HG03575 (cell line): Measurements from ENCODE around the gene SLC35E3.

Experiments used
- ATAC-seq: cut with Tn5 transposase; IDR thresholded peaks from one replicate; pipeline ENCODE4 v1.9.1; 2021; ENCODE audit not compliant: unreplicated experiment, insufficient number of reproducible peaks, low FRiP score; ENCODE audit errors: extremely low read depth

Gene SLC35E3

DNA sequence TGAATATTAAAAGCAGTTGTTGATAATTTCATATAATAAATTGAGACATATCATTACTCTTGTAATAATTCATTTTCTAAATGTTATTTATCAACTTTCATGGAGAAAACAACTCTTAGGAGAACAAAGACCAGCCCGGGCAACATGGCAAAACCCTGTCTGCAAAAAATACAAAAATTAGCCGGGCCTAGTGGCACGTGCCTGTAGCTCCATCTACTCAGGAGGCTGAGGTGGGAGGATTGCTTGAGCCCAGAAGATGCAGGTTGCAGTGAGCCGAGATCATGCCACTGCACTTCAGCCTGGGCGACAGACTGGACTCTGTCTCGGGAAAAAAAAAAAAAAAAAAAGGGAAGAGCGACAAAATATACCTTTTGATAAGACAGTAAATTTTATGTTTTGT, 21.2 kb downstream of the SLC35E3 start:
- ATAC-seq: no peak

DNA sequence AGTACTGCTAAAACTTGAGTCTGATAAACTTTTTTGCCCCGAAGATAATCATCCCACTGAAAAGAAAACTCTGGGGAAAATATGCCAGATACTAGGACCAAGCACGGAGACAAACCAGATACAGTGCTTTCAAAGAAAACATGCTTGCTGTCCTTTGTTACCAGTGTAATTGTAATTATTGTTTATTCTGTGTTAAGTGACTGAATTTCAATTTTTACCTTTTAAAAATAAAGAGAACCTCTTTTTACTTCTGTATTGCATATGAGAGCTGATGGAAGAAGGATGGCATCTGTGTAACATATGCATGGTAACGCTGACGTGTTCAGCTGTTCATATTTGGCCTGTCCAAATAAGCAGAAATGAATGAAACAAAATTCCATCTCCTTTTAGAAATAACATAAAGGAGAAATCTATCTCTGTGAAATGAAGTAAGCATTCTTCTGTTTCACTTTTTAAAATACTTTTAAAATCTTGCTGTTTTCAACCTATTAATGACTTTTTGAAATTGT, 22.5 kb downstream of the SLC35E3 start:
- no peak for ATAC-seq

DNA sequence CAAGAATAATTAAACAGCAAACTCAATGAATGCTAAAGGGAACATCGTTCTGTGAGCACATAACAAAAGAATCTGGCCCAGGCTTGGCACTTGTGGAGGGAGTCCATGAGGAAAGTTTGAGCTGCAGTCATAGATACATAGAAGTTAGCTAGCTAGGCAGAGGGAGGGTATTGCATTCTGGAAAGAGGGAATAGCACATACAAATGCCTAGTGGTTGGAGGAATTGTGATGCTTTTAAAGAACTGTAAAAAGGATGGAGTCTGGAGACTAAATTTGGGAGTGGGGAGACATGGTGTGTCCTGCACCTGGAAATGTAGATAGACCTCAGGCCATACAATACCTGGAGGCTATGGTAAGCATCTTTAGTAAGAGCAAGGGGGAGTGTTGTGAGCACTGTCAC, 24.0 kb downstream of the SLC35E3 start:
- no peak for ATAC-seq

DNA sequence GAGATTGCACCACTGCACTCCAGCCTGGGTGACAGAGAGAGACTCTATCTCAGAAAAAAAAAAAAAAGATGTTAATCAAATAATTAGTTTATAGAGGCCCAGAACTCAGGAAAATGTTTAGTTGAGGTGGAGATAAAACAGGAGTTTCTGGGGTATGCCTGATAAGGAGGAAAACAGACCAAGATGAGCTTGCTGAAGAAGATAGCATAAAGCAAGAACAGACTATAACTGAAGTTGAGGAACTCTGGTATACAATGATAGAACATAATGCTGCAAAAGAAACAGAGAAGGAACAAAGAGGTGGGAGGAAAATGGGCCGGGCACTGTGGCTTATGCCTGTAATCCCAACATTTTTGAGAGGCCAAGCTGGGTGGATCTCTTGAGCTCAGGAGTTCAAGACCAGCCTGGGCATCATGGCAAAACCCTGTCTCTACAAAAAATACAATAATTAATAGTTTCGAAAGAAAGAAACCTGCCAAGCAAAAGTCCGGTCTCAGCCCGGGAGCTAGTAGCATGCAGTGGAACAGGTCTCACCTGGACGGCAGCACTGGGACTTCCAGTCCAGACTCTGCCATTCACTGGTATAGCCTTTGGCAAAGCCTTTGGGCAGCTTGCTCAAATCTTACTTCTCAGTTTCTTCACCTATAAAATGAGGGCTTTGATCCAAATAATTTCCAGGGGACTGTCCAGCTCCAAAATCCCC, 25.4 kb downstream of the SLC35E3 start:
- no peak for ATAC-seq

DNA sequence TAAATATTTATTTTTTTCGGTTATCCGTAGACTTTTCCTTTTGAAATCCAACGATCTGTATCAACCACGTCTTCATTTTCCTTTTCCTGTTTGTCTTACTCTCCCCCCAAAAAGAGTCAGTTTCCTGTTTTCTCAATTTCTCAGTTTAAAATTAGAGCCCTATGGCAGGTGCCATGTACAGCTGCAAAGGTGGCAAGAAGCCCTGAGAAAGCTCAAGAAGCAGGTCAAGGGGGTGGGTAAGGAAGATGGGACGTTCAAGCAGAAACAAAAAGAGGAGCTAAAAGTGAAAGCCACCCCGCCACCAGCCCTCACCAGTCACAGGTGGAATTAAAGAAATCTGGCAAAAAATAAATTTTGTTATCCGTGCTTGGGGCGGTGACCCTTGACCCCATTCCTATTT, 26.7 kb downstream of the SLC35E3 start:
- ATAC-seq: no peak

DNA sequence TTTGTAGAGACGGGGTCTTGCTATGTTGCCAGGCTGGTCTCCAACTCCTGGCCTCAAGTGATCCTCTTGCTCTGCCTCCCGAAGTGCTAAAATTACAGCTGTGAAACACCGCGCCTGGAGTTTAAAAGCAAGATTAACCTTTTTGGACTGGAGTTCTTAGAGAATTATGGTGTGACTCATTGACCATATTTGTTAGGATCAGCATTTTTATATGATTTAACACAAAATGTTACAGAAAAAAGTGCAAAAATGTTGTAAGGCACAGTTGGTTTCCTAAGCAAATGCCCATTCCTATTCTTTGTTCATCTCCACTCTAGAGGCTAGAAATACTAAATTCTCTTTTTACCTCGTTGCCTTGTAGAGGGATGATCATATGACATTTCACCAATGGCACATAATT, 27.6 kb downstream of the SLC35E3 start:
- ATAC-seq: no peak

DNA sequence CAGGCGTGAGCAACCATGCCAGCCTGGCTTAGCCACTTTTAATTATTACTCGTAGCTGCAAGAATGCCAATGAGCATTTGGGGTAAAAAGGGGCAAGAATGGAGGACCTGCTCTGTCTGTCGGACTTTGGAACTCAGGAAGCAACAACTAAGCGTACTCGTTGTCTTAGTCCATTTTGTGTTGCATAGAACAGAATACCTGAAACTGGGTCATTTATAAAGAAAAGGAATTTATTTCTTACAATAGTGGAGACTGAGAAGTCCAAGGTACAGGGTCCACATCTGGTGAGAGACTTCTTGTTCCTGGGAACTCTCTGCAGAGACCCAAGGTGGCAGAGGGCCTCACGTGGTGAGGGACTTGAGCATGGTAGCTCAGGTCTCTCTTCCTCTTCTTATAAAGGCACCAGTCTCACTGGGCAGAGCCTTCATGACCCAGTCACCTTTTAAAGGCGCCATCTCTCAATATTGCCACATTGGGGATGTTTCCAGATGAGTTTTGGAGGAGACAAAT, 29.2 kb downstream of the SLC35E3 start:
- ATAC-seq: no peak

DNA sequence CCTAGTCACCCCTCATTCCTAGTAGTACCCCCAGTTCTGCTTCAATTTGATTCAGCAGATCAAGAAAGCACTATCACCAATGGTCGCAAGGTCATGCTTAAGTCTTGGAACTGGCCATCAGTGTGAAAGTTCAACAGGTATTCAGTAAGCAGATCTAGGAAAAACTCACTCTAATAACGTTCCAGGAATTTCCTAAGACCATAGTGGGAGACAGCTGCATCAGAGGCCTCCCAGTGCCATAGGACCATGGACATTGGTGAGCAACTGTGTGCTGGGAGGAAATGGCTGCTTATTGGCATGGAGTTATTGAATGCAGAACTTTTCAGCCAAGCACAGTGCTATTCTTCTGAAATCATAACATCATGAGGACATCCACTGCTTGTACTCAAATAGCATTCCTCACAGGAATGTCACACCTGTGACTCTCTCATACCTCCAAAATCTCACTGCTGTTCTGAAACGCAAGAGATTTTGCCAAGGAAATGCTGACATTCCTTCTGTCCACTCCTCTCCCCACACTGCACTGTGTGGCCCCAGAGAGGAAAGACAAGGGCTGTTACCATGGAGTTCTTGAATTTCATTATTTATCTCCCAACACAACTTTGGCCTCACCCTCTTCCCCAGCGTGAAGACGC, 31.1 kb downstream of the SLC35E3 start:
- no peak for ATAC-seq

DNA sequence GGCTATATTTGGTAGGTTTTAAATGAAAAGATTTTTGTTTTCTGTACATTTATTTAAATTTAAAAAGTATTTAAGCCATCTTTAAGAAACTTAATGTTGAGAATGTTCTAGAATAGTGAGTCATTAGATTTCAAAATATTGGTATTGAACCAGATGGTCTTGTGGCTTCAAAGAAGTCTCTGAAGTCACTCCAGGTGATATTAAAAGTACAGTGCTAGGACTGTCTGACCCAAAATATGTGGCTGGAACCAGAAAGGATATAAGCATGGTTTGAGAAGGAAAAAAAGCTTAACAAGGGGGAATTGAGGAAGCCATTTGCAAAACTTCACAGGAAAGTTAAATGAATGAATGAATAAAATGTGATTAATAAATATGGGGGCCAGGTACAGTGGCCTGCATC, 33.3 kb downstream of the SLC35E3 start:
- ATAC-seq: no peak

DNA sequence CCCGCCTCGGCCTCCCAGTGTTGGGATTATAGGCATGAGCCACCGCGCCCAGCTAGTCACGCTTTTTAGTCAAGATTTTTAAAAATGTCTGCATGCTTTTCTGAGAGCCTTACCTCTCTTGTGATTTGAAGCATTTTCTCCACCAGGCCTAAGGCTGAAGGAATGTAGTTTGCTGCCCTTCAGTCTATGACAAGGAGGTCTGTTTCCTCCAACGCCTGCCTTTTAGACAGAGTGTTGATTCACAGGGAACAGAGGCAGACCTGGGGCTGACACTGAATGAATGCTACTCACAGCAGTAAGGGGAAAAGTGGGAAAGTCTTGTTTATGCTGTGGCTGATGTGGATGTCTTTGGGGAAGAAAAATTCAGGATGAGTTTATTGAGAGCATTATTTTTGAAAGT, 34.8 kb downstream of the SLC35E3 start:
- ATAC-seq: no peak

DNA sequence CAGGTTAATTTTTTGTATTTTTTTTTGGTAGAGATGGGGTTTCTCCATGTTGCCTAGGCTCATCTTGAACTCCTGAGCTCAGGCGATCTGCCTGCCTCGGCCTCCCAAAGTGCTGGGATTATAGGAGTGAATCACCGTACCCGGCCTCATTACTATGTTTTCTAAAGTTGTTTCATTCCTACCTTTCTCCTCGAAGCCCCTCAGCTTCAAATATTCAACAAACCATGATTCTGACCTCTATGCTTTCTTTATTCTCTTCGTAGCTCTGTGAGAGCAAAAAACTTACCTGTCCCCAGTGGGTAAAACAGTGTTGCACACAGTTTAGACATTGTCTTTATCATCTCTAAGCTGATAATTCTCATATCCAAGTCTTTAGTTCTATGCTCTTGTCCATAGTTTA, 35.8 kb downstream of the SLC35E3 start:
- ATAC-seq: no peak

DNA sequence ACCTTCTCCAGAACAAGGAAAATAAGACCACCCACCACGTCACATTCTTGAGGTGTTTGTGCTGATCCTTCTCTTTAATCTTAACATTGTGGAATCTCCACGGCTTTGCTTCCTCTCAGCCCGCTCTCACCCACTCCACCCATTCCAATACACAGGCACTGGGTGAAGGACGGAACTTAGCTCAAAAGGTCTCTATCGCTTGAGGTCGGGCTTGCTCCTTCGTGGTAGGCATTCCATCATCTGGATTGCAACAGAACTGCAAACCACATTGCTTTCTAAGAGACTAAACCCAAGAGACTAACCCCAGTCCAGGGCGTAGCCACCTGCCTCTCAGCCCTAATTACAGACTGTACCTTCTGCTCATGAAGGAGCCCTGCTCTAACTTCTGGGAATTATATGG, 38.0 kb downstream of the SLC35E3 start:
- ATAC-seq: no peak

DNA sequence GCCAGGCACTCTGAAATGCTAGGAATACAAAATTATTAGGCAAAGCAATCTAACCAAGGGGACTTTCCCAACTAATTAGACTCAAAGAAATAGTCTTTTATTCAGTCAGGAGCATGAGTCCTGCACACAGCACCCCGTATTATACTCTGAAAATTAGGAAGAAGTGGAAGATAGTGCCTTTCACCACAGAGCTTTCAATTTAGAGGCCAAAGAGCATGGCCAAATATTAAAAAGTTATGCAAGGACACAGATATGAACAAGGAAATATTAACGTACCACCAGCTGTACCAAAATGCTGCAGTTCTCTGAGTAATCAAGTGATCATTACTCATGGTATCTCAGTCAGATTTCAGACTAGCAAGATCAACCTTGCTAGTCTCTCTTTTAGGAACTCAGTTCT, 39.4 kb downstream of the SLC35E3 start:
- no peak for ATAC-seq

DNA sequence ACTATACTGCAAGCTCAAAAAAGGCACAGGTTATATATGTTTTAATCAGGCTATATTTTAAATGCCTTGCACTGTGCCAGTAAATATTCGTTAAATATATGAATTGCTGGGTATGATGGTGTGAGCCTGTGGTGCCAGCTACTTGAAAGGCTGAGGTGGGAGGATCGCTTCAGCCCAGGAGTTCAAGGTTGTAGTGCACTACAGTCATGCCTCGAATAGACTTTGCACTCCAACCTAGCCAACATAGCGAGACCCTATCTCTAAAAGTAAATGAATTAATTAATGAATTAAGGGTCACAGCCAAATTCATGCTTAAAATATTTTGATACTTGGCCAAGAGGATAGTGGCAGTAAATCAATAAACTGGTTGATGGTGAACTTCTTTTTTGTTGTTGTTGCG, 39.8 kb downstream of the SLC35E3 start:
- ATAC-seq: no peak

DNA sequence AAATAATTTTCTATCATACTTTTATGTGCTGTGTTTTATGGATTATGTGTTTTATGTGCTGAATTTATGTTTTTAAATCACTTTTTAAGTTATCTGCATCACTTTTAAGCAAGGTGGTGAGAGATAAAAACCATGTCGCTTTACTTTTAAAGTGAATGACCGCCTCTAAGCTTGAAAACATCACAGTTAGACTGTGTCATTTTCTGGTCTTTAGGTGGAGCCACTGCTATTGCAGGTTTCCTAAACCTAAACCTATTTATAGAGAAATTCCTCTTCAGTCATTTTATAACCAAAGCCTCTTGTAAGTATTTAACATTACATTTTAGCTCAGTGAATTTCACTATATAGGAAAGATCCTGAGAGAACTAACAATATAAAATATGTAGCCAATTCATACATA, 41.0 kb downstream of the SLC35E3 start:
- no peak for ATAC-seq

DNA sequence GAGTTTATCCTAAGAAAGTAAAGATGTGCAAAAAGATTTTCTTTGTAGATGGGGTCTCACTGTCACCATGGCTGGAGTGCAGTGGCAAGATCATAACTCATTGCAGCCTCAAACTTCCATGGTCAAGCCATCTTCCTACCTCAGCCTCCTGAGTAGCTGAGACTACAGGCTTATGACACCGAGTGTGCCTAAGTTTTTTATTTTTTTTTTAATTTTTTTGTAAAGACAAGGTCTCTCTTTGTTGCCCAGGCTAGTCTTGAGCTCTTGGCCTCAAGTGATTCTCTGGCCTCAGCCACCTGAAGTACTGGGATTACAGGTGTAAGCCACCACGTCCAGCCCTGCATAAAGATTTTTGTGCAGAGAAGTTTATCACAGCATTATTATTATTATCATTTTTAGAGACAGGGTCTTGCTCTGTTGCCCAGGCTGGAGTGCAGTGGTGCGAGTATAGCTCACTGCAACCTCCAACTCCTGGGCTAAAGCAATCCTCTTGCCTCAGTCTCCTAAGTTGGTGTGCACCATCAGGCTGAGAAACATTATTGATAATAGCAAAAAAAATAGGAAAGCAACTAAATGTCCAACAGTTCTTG, 42.7 kb downstream of the SLC35E3 start:
- ATAC-seq: no peak

DNA sequence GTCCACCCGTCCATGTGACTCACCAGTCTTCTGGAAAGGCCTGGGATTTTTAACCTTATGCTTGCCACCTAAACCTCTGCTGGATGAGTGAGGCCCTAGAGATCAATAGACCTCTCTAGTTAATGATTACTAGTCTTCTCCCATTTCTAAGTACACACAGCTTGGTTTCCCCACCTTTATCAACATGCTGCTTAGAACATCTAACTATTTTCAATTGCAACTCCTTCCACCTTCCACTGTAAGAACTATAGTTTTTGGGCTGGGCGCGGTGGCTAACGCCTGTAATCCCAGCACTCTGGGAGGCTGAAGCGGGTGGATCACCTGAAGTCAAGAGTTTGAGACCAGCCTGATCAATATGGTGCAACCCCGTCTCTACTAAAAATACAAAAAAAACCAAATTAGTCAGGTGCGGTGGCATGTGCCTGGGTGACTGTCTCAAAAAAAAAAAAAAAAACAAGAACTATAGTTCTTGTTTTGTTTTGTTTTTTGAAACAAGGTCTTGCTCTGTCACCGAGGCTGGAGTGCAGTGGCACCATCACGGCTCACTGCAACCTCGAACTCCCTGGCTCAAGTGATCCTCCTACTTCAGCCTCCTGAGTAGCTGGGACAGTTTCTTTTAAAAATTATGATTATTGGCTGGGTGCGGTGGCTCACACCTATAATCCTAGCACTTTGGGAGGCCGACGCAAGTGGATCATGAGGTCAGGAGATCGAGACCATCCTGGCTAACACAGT, 43.3 kb downstream of the SLC35E3 start:
- no peak for ATAC-seq

DNA sequence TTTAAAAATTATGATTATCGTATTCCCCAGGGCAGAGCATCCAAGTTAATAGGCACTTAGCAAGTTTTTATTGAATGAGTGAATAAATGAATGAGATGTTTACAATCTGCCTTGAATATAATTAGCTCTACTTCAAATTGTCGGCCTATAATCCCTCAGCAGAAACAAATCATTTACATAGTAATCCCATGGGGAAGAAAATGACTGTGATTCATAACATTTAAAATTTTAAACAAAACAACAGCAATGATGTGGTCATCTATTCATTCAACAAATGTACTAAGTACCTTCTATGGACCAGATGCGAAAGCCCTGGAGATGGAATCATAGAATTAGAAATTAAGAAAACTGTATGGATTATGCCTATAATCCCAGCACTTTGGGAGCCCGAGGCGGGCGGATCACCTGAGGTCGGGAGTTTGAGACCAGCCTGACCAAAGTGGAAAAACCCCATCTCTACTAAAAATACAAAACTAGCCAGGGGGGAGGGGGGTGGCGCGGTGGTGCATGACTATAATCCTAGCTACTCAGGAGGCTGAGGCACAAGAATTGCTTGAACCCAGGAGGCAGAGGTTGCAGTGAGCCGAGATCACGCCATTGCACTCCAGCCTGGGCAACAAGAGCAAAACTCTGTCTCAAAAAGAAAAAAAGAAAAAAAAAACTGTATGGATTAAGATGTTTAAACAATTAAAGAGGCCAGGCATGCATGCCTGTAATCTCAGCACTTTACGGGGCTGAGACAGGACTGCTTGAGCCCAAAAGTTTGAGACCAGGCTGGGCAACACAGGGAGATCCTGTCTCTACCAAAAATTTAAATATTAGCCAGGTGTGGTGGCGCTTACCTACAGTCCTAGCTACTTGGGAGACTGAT, 44.3 kb downstream of the SLC35E3 start:
- no peak for ATAC-seq

DNA sequence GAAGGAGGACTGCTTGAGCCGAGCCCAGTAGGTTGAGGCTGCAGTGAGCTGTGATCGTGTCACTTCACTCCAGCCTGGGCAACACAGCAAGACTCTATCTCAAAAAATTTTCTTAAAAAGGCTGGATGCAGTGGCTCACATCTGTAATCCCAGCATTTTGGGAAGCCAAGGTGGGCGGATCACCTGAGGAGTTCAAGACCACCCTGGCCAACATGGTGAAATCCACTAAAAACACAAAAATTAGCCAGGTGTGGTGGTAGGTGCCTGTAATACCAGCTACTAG, 44.9 kb downstream of the SLC35E3 start:
- ATAC-seq: no peak
